Kidney tubule cell (primary cell): ENCODE data around the gene WTAP.
A peak's percentile ranks its signal among the peaks of the same experiment; 100 is the strongest.
"Not testable (repeated sequence)": the region's sequence is repeated elsewhere in the genome, so short reads cannot be mapped to it uniquely, and the experiment has no call there.

Experiments
- DNase-seq: peaks from one replicate; pipeline ENCODE4 v3.0.0-alpha.2; 2018; ENCODE audit warnings: low spot score

The WTAP gene

DNA sequence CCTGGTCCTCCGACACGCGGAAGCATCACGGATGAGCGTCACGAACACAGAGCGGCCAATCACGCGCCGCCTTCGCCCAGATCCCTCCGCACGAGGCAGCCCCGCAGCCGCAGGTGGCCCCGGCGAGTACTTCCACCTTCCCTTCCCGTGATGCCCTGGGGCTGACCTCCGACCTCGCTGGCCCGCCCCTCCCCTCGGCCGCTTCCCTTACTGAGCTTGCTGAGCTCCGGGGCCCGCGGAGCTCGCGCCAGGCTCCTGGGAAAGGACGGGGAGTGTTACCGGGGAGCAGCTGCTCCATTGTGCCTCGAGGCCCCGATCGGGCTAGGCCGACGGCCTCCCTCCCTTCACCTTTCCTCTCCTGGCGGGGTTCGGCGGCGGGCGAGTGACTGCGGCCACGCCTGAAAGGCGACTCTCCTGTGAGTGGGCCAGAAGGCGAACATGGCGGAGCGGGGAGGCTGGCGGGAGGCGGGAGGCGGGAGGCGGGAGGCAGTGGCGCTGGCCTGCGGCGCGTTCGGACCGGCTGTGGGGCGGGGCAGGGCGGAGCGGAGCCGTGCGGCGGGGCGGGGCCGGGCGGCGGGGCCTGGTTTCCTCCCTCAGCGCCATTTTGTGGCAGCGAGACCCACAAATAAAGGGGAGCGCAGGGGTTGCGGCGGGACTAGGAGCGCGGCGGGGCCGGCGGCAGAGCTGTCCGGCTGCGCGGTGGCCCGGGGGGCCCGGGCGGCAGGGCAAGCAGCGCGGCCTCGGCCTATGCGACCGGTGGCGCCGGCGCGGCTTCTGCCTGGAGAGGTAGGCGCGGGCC is at the start of gene WTAP:
TSS of gene WTAP (plus strand) at position 589 of the 799 bp plus-strand sequence. CDS start 8,760 bp downstream, outside the sequence.
- peak; percentile 99 for DNase-seq

DNA sequence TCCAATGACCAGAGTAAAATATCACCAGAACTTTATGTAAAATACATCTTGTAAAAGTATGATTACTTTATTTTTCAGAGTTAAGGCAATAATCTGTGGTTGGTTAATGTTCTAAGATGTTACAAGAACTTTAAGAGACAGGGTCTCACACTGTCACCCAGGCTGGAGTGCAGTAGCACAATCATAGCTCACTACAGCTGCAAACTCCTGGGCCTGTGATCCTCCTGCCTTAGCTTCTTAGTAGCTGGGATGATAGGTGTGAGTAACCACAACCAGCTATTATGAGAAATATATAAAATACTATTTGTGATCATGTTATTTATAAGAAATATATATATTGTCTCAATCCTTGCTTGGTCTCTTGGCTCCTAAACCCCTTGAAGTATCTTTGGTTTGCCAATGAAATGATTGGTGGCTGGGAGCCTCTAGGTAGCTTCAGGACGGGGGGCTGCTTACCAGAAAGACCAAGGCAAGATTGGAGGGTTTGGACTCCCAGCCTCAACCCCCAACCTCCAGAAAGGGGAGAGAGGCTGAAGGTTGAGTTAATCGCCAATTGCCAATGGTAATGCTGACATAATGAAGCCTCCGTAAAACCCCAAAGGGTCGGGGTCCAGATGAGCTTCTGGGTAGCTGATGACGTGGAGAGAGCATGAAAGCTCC is 49.7 kb upstream of the WTAP start:
- no peak for DNase-seq

DNA sequence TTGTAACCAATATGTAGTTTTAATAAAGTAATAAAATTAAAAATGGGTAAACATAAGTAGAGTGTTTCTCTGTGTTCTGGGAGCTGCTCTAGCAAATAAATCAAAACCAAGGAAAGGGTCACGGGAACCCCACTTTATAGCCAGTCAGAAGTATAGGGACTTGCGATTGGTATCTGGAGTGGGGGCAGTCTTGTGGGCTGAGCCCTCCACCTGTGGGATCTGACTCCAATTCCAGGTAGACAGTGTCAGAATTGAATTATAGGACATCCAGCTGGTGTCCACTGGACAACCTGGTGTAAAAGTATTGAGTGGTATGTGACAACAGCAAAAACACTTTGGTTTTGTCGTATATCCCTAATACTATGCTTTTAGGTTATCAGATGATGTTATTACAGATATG is 48.7 kb upstream of the WTAP start:
- DNase-seq: no peak

DNA sequence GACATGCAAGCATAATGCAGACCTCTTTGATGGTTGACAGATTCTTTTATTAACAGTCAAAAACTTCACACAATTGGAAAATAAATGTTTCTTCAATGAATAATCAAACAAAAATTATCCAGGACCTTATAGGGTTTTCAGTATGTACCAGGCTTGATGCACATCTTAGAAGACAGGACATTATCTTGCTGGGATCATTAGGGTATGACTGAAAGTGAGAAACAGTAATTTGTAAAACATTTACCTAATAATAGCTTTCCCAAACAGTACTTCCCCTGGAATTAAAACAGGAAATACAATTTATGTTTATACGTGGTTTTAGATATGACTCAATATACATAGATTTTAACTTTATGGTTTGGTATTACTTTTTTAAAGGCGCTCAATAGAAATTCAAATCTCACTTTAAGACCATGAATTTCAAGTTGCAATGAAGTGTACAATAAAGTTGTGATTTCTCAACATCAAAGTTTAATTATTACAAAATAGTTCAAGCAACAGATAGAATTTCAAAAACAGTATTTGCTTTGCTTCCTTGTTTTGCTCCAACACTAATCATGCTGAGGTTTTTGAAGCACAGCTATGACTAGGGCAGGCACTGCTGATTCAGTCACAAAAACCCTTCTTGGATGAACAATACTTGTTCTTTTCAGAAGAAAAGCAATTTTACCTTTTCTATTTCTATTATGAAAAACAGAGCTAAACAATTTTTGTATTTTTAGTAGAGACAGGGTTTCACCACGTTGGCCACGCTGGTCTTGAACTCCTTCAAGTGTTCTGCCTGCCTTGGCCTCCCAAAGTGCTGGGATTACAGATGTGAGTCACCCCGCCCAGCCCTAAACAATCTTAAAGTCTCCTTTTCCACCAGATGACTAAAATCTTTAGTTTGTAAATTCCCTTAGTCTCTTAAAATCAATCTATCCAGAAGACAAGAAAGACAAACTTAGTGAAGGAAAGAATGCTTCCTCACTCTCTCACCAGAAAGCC is 47.9 kb upstream of the WTAP start:
- peak; percentile 40 for DNase-seq

DNA sequence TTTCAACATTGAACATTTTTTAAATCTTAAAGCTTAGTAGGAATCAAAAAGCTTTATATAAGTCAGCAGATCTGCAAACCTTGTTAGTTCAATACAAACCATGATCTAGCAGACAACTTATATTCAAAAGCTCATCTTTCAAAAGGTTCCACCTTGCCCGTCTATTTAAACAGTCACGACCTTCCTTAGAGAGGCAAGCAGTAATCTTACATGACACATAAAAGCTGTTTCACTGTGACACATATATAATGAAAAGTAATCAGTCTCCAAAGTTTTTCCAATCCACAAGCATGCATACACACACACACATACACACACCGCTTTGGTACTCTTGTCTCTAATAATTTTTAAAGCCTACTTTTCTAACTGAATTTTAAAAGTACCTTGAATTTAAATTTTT is 47.2 kb upstream of the WTAP start:
- no peak for DNase-seq

DNA sequence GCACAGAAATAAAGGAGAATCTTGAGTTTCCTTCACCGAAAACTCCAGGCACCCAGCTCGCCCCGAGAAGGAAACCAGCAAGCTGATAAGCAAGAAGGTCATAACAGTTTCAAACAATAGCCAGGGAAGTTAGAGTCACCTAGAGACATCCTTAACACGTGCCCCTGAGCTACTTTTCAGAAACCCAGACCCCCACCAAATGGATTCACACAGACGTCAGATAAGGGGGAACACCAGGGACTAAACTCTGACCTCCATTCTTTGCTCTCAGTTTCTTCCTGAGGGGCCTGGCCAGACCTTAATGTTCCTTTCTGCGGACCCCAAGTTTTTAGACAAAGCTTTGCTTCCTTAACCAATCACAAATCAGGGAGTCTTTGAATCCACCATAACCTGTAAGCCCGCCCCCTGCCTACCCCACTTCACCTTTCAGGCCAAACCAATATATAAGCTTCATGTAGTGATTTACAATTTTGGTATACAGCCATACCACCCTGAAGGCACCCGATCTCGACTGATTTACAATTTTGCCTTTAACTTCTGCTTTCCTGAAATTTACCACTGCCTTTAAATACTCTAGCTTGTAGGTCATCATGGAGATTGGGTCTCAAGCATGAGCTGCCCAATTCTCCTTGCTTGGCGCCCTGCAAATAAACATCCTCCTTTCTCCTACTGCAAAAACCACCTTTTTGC is 46.0 kb upstream of the WTAP start:
- no peak for DNase-seq

DNA sequence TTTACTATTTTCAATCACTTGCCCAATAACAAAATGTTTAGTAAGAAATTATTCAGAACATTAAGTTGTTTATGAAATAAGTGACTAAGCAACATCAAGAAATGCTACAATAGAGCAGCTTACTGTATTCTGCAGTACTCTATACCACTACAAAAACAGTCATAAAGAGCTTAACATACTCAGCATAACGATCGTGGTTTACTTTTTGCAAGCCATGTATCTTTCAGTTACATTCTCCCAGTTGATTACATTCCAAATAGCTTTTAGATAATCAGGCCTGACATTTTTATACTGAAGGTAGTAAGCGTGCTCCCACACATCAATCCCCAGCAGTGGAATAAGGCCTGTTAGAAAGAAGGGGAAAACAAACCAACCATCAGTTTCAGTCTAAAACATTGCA is 45.0 kb upstream of the WTAP start:
- no peak for DNase-seq

DNA sequence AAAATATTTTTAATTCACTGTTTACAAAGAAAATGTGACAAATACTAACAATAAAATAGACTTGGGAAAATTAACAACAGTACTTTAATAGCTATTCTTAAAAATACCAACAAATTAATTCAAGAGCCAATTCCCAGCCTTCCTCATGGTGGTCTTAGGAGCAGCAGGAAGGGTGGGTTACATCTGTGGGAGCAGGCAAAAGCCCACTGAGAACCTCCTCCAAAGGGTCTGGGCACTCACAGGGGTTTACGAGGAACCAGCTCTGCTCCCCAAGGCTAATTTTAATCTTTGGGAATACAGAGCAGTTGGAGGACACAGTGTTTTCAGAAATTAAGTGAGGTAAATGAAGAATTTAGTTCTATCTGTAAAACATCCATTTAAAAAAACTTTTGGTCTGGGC is 44.5 kb upstream of the WTAP start:
- DNase-seq: no peak

DNA sequence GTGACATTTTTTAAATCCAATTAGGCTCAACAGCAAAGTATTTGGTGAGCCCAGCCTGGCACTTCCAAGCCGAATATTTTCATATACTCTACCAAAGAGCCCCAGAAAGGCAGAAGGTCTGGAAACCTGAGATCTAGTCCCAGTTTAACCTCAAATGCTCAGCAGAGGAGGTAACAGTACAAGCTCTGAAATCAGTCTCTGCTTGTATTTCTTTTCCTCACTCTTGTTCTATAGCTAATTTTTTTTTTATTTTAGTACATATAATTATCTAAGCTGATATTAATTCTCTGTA is 43.3 kb upstream of the WTAP start:
- DNase-seq: no peak

DNA sequence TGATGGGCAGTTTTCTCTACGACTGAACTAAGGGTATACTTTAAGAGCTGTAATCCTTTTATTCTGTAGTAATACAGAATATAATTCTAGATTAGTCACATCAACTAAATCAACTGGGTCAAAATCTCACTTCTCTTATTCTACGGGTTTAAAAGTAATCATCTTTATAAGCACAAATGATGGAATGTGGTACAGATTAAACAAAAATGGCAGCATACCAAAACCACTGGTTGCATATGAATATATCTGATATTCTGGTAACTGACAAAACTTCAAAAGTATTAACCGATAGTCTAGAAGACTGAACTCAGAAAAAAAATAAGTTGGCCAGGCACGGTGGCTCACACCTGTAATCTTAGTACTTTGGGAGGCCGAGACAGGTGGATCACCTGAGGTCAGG is 41.3 kb upstream of the WTAP start:
- DNase-seq: no peak

DNA sequence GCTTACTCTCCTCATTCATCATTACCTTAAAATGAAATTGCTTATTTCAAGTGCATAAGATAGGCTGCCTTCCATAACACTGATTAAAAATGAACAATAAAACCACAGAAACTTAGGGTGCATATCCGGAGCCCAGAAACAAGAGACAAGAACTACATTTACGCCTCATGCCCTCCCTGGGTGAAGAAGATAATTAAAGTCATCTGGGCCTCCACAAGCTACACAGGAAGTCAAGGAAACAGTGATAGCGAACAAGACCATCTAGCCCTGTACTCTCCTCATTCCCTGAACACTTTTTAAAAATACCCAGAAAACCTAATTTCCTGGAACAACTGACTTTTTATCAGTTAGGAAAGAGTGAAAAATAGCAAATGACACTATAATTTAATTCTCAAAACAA is 40.6 kb upstream of the WTAP start:
- no peak for DNase-seq

DNA sequence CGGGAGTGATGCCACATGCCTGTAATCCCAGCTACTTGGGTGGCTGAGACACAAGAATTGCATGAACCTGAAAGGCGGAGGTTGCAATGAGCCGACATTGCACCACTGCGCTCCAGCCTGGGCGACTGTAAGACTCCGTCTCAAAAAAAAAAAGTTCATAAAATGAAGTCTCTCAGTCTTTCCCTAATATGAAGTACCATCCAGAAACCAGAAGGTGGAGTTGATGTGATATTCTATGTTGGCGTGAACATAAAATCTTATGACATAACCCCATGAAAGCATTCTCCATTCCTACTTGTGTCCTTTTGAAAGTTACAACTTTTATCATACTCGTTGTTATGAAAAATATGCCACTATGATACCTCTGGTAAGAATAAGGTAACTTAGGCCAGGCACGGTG is 40.0 kb upstream of the WTAP start:
- no peak for DNase-seq

DNA sequence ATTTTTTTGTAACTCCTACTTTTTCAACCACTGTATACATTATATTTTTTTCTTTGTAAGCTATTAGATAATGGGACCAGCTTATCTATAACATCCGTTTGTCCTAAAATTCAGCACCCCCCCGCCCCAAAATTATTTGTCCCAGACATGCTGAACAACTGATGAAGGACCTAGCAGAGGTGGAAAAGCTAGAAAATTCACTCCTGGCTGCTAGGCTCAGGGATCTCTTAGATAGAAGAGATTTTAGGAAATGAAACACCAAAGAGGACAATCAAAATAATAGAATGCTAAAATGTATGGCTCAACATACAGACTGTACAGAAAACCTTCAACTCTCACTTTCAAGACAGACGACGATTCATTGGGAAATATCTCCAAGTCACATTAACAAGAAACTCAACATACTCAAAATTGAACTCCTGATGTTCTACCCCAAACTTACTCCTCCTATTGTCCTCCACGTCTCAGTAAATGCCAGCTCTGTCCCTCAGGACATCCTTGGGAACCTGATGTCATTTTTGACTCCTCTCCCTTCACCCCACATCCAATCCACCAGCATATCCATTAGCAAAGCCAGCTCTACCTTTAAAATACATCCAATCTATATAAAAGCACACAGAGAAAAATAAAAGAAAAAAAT is 38.9 kb upstream of the WTAP start:
- no peak for DNase-seq

DNA sequence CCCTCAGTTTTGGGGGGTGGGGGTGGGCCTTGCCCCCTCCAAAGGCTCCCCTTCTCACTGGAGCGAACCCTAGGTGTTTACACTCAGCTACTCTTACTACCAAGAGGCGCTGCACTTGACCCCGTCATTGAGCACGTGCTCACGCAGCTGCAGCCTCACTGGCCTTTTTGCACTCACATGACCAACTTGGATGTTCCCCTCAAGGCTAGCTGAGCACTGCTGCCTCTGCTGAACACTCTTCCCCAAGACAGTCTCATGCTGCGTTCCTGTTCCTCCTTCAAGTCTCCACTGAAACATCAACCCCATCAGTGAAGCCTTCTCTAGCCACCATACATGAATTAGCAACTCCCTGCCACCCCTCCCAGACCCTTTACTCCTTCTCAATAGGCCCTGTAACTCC is 38.3 kb upstream of the WTAP start:
- peak; percentile 20 for DNase-seq

DNA sequence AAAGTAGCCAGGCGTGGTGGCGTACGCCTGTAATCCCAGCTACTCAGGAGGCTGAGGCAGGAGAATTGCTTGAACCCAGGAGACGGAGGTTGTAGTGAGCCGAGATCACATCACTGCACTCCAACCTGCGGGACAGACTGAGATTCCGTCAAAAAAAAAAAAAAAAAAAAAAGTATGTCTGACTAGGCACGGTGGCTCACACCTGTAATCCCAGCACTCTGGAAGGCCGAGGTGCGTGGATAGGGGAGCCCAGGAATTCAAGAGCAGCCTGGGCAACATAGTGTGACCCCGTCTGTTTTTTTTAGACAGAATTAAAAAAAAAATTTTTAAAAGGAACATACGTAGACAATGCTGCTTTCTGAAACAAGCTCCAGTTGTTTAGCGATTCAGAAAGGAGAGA is 37.2 kb upstream of the WTAP start:
- DNase-seq: not testable (repeated sequence)

DNA sequence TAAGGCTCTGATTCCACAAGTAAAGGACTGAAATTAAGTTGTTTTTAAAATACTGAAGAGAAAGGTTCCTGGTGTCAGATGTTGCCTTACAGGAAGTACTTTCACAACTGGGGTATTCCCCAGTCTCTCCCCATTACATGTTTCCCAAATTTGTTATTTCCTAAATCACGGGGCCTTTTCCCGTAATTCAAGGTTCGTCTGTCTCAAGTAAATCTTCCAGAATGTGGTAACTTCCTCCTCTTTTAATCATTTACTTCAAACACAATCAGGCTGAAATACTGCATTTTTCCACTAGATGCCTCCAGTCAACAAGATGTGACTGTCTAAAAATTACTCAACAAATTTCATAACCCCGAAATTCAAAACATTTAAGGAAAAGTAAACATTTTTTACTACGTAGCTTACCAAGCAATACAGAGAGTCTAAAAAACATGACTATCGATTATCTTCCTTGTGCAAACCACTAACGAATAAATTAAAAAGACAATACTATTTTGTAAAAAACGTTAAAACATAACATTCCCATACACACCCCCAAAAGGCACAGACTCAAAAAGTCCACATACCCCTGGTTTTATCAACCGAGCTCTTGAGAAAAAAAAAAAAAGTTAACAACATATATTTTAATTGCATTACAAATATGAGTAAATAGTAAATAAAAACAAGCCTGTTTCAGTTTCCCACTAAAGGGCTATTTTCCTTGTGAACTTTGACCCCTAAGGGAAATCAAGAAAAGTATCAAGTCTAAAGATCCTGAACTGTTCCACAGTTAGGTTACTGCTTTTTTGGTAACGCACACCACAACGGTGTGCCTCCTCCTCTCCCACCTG is 36.0 kb upstream of the WTAP start:
- DNase-seq: peak; percentile 91

DNA sequence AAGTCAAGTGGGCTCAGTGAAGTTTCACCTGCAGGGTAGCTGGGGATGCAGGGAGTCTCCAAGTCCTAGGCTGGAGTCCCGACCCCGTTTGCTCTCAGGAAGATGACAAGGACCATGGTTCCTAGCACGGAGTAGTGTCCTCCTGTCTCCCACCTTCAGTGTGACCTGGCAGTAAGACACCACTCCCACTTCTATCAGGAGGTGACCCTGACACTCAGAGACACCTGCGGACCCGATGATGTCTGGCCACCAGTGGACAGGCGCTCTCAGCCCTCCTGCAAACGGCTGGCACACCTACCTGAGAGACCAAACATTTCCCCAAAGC is 35.4 kb upstream of the WTAP start:
- no peak for DNase-seq

DNA sequence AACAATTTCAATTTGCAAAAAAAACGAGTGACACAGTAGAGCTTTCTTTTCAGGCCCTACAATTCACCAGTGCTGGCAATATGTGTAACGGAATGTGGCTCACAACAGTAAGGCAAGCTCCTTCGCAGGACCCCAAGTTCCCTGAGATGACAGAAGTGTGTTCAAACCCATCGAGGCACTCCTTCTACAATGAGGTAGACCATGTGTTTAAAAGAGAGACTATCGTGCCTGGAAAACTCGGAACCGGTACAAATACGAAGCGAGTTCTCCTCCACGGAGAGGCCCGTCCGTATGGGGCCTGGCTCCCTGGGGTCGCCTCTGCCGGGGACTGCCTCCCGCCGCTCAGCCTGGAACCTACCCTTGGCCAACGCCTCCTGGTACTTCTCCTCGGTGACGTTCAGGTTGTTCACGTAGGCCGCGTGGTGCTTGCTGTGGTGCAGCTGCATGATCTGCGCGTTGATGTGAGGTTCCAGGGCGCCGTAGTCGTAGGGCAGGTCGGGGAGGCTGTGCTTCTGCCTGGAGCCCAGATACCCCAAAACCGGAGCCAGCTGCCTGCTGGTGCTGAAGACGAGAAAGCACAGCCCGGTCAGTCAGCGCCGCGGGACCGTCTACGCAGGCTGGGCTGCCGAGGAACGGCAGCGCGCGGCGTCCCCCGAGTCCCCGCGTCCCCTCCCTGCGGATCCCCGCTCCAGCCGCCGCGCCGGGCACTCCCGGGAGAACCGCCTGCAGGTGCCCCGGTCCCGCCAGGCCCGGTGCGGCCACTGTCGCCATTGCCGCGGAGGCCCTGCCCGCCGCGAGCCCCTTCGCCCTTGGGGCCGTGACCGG is 34.8 kb upstream of the WTAP start:
- DNase-seq: peak; percentile 60

DNA sequence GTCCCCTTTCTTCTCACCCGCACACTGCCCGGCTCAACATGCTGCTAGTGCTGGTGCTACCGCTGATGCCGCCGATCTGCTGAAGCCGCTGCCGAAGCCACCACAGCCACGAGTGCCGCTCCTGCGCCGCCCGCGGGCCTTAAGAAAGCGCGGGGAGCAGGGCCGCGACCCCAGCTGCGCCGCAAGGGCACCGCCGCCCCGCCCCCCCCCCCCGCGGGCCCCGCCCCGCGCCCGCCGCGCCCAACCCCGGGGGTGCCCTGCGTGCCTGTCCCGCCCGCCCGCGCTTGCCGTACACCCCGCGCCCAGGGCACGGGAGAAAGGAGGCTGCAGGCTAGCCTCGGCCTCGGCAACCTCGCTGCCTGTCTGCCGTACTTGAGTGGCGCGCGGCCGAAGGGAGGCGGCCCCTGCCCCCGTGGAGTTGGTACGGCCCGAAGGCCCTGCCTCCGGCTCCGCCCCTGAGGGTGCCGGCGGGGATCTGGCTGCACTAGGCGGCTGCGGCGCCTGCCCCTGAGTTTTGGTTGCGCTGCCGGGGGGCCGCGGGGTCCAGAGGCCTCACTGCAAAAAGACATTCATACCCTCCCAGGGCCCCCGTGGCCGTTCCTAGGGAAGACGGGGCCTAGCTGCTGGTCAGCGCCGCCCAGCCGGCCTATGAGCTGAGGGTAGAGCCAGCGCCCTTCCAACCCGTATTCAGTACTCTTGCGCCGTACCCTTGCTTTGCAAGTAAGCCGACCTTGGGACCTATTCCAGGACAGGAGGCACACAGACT is 34.0 kb upstream of the WTAP start, which contains the start of gene SOD2:
TSS of gene SOD2 (minus strand) at position 114 of the 766 bp plus-strand sequence. CDS start at position 40, 74 bp downstream.
- DNase-seq: peak; percentile 93
